SW 1271 (cell line): Measurements from ENCODE around the gene MGP.

Experiments used
- DNase-seq, 2 experiments: peaks; one replicate each; lab custom pipeline; 2025; lab: John Stamatoyannopoulos, UW

Gene MGP

GRCh38 chr12:14885718-14886221, at the start of gene MGP:
Gene MGP, minus strand, starts transcription at chr12:14885854. Its CDS starts 63 bp downstream, at chr12:14885791.
- DNase-seq = no peak

GRCh38 chr12:14935031-14935430, 49.4 kb upstream of the MGP start:
- DNase-seq = no peak

DNA sequence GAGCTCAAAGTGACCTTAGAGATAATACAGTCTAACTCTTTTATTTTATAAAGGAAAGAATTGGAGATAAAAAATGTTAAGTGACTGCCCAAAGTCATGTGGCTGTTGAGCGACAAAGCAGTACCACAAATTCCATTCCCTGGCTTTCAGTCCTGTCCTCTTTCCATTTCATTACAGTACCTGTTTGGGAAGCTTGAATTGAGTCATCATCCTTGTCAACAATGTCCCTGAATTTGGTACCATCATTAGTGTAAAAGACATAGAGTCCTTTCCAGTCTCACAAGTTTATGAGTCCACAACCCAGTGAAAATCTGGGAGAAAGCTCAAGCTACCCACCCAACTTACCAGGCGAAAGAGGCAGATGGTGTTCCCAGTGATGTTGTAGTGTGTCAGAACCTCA, 48.9 kb upstream of the MGP start:
- no peak for DNase-seq

DNA sequence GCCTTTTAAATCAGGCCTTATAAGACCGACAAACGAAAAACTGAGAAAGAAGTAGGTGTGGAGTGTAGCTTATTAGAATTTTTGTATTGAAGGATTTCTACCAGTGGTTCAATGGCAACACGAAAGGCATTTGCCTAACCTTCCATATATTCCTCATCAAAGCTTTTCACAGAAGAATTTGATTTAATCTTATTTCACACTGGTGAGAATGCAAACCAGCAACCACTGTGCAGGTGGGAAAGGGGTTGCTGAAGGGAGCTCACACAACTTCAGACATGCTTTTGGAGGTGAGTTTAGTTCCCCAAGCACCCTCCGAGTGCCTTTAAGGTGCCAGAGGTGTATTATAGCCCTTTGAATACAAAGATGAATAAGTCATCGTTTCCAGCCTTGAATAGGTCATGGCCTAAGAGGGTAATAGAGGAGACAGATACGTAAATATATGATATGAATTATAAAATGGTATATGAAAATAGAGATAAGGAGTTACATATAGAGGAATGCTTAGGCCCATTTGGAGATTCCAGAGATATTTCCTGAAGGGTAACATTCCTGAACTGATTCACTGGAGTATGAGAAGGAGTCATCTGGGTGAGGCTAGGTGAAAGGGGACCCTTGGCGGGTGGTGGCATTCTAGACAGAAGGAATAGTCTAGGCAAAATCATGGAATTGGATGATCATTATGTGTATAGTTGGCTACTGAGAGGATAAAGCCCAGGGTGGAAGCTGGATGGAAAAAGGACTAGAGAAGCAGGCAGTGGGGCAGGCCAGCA, 46.3 kb upstream of the MGP start:
- DNase-seq = no peak

DNA sequence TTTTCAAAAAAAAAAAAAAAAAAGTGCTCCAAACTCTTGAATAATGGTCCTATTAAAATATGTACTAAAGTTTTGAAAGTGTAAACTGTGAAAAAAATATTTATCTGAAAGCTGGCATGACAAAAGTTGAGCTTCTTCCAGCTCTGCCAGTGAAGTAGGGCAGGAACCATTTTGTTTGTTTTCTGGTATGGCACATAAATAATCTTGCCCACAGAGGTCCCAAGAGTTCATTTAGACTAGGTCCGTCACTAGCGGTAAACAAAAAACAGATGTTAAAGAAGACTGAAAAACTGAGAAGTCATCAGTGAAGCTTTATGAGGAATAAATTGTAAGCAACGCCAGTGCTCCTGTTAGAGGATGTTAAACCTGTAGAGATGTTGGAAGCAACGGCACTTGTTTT, 45.7 kb upstream of the MGP start:
- no peak for DNase-seq

- DNase-seq = no peak
Measured at GRCh38 chr12:14930299-14930698, 44.6 kb upstream of the MGP start.

GRCh38 chr12:14928931-14929330, 43.3 kb upstream of the MGP start:
- DNase-seq = no peak

DNA sequence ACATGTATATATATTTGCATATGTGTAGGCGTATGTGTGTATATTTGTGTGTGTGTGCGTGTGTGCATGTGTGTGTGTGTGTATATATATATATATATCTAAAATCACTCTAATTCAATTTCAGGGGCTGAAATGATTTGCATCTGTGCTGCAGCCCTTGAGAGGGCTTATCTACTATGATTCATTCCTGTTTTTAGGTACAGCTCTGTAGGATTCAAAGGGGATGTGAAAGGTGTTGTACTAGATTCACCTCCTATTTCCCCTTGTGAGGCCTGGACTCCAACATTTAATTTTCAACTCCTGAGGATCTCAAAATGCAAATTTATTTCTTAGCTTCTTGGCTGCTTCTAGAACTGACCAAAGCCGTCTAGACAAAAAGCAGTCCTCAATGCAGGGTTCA, 41.6 kb upstream of the MGP start:
- DNase-seq = no peak

GRCh38 chr12:14924541-14924940, 38.9 kb upstream of the MGP start:
- DNase-seq = no peak

- DNase-seq = no peak
Measured at GRCh38 chr12:14923944-14924343, 38.3 kb upstream of the MGP start.

DNA sequence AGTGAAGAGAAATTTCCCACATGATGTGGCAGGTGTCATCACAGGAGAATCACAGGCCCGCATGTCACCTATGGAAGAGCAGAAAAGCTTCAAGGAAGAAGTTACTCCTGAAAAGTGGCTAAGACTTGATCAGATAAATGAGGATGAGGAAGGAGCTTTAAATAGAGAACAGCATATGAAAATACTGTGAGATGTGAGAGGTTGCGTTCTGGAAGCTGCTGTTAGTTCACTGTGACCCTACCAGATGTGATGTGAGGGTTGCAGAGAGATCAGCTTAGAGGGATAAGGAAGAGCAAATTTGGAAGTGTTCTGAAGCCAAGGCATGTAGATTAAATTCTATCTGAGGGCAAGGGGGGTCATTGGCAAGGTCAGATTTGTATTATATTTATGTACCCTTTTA, 35.6 kb upstream of the MGP start:
- no peak for DNase-seq

DNA sequence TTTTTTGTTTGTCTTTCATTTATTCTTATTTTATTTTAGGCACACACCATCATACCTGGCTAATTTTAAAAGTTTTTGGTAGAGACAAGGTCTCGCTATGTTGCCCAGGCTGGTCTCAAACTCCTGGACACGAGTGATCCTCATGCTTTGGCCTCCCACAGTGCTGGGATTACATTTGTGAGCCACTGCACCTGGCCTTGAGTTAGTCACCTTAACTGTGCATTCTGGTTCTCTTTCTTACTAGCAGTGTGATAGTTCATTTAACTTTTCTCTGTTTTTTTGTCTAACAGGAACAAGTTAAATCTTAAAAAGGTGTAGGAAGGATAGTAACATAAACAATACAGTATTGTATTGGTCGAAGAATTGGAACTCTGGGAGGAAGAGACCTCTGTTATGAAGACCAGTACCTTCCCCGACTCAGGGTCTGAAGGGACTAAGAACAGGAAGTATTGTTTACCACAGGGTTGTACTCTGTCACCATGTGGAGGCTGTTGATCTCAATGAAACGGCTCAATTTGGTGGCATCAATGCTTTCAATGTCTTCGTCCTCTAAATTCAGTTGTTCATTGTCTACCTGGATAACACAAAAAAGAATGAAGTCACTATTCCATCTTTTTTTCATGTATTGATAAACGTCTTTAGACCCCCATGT, 34.9 kb upstream of the MGP start:
- DNase-seq = no peak

DNA sequence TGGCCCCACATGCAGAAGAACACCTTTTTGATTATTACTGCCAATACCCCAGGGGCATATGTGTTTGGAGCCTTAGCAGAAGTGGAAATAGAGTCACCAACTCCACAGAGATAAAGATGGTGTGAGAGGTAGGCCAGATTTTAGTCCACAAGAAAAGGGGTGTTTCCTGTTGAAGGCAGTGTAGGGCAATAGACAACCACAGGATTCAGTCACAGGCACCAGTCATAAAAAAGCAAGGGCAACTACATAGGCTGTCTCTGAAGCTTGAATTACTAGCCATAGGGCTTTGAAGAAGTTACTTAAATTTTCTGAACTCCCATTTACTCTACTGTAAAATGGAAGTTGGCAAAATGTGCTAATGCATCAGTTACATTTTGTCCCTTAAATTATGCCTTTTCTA, 33.8 kb upstream of the MGP start:
- DNase-seq = no peak

GRCh38 chr12:14915736-14916135, 30.1 kb upstream of the MGP start:
- no peak for DNase-seq

DNA sequence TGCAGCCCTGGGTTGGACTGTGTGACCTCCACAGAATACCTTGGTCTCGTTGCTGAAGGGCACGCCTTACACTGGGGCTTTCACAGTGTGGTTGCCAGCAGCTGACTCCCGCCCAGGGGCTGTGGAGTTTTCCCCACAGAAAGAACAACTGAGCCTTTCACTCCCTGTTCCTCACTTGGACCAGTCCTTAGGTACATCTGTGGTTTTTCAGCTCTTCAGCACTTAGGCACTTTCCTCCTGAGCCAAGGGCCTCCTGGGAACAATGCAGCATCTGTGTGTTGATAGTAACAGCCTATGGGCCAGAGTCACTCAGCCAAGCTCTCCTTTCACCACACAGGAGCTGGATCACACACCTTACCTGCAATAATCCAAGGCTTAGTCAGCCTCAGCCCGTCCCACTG, 27.7 kb upstream of the MGP start:
- no peak for DNase-seq

DNA sequence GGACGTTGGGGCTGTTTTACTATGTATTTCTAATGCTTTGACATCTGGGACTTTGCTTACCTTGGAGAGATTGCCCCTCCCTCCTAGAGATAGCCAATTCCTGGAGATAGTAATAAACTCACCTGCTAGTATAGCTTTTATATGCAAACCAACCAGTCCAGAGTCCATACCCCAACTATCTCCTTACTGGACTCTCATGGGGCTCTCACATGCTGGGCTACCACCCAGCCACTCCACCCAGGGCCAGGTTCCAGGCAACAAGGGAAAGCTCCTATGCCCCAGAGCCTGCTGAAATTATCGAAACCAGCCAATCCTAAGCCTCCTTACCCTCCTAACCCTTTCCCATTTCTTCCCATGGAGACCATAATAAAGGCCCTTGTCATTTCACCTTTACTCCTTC, 25.5 kb upstream of the MGP start:
- no peak for DNase-seq

- no peak for DNase-seq
Measured at GRCh38 chr12:14910090-14910915, 24.6 kb upstream of the MGP start.

- DNase-seq = no peak
Measured at GRCh38 chr12:14907953-14908352, 22.3 kb upstream of the MGP start.

- DNase-seq = no peak
Measured at GRCh38 chr12:14906114-14906513, 20.5 kb upstream of the MGP start.

- no peak for DNase-seq
Measured at GRCh38 chr12:14905269-14906004, 19.8 kb upstream of the MGP start.

GRCh38 chr12:14904854-14905253, 19.2 kb upstream of the MGP start:
- no peak for DNase-seq
